ENCODE data around the gene RNF144A. TPM values are rescaled to one million over a fixed set of nuclear protein-coding genes. Genes with fewer than 3 reads are reported as not detected.

RNF144A gene
- polyA plus RNA-seq, 3 donors: 0.30 to 0.68 (median 0.48) TPM

GRCh38 chr2:6883448-6884122 lies 33.6 kb upstream of the RNF144A start:
- no peak for TF ChIP-seq CTCF (IDR thresholded peaks at IDR 0.05)
- peaks cover 5 to 7% of the 10 kb centered on the region in 2 donors for H3K36me3 Mint-ChIP-seq
- Histone ChIP-seq H4K20me1 (ENCODE audit: insufficient read depth, low read length) (no peaks in the 10 kb centered on the region), H2AFZ (ENCODE audit: insufficient read depth, low read depth, low read length, poor library complexity, severe bottlenecking) (no peak overlapping the region), H3K9ac (ENCODE audit: insufficient read depth, low read length, poor library complexity, severe bottlenecking) (no peak overlapping the region), H3K27ac (ENCODE audit: low read depth in 1 of 2, low read length in 2 of 2) (no peak overlapping the region), H3K4me1 (ENCODE audit: control insufficient read depth in 1 of 2, insufficient read depth in 2 of 2, low read length in 2 of 2) (peaks cover 4 to 10% of the 10 kb centered on the region in 2 donors), H3K4me2 (replicated peaks; ENCODE audit: extremely low read depth, low read length, poor library complexity, severe bottlenecking) (no peak overlapping the region), H3K9me3 (replicated peaks in 1 of 2; ENCODE audit: control insufficient read depth in 1 of 2, insufficient read depth in 1 of 2, low read length in 2 of 2) (no peaks in the 10 kb centered on the region), H3K79me2 (ENCODE audit: insufficient read depth, low read length) (no peaks in the 10 kb centered on the region), H3K27me3 (ENCODE audit: control insufficient read depth in 2 of 2, insufficient read depth in 2 of 2, low read length in 2 of 2) (no peaks in the 10 kb centered on the region), H3K4me3 (replicated peaks in 1 of 3; ENCODE audit: low read depth in 2 of 3, low read length in 3 of 3) (no peak overlapping the region), H3K36me3 (replicated peaks in 1 of 2; ENCODE audit: control insufficient read depth in 1 of 2, insufficient read depth in 2 of 2, low read length in 2 of 2) (no peaks in the 10 kb centered on the region)
- peaks cover 0 to 2% (median 0%) of the 10 kb centered on the region in 7 donors for H3K9me3 Mint-ChIP-seq
- peaks cover 12% of the 10 kb centered on the region for H3K4me1 Mint-ChIP-seq
- peaks cover 0 to 2% (median 1%) of the 10 kb centered on the region in 3 donors for H3K27me3 Mint-ChIP-seq (ENCODE audit: low read depth in 3 of 3)
- no peak overlapping the region for H3K27ac Mint-ChIP-seq
- no peak for DNase-seq
- 60% methylated on average over 1 of the region's 7 CpGs for WGBS (ENCODE audit: insufficient coverage)
- no peak overlapping the region for H3K4me3 Mint-ChIP-seq
- intact Hi-C loops (cut with micrococcal nuclease): no loop called here

GRCh38 chr2:6885551-6885950 lies 31.7 kb upstream of the RNF144A start:
- Mint-ChIP-seq H3K27me3 (ENCODE audit: low read depth in 3 of 3) (peaks cover 0 to 2% (median 1%) of the 10 kb centered on the region in 3 donors), H3K4me3 (no peak overlapping the region), H3K4me1 (peaks cover under 1% of the 10 kb centered on the region), H3K27ac (no peak overlapping the region), H3K9me3 (peaks cover 0 to 2% (median 0%) of the 10 kb centered on the region in 7 donors), H3K36me3 (peaks cover 3 to 7% of the 10 kb centered on the region in 2 donors)
- DNase-seq: no peak
- intact Hi-C loops (cut with micrococcal nuclease): no loop called here
- no peaks in the 10 kb centered on the region for H3K79me2 ChIP-seq (ENCODE audit: insufficient read depth, low read length)
- H3K4me2 ChIP-seq (replicated peaks; ENCODE audit: extremely low read depth, low read length, poor library complexity, severe bottlenecking): no peak overlapping the region
- no peak overlapping the region for H3K4me3 ChIP-seq (replicated peaks in 1 of 3; ENCODE audit: low read depth in 2 of 3, low read length in 3 of 3)
- H3K4me1 ChIP-seq (ENCODE audit: control insufficient read depth in 1 of 2, insufficient read depth in 2 of 2, low read length in 2 of 2): no peaks in the 10 kb centered on the region
- no peaks in the 10 kb centered on the region for H4K20me1 ChIP-seq (ENCODE audit: insufficient read depth, low read length)
- no peak for TF ChIP-seq CTCF (IDR thresholded peaks at IDR 0.05)
- no peaks in the 10 kb centered on the region for H3K27me3 ChIP-seq (ENCODE audit: control insufficient read depth in 2 of 2, insufficient read depth in 2 of 2, low read length in 2 of 2)
- no peaks in the 10 kb centered on the region for H3K9me3 ChIP-seq (replicated peaks in 1 of 2; ENCODE audit: control insufficient read depth in 1 of 2, insufficient read depth in 1 of 2, low read length in 2 of 2)
- H3K36me3 ChIP-seq (replicated peaks in 1 of 2; ENCODE audit: control insufficient read depth in 1 of 2, insufficient read depth in 2 of 2, low read length in 2 of 2): no peaks in the 10 kb centered on the region
- no peak overlapping the region for H3K27ac ChIP-seq (ENCODE audit: low read depth in 1 of 2, low read length in 2 of 2)
- no peak overlapping the region for H2AFZ ChIP-seq (ENCODE audit: insufficient read depth, low read depth, low read length, poor library complexity, severe bottlenecking)
- no peak overlapping the region for H3K9ac ChIP-seq (ENCODE audit: insufficient read depth, low read length, poor library complexity, severe bottlenecking)
- 100% methylated on average over 1 of the region's 2 CpGs for WGBS (ENCODE audit: insufficient coverage)

Measured in CD14-positive monocyte (primary cell).